ENCODE data around the gene OIP5. TPM values are rescaled to one million over a fixed set of nuclear protein-coding genes. Genes with fewer than 3 reads are reported as not detected.

The OIP5 gene
- total RNA-seq, 1 experiment from 2014 or later, result 5.7 TPM

GRCh38 chr15:41334293-41335120 is 2.1 kb upstream of the OIP5 start:
- peaks cover 19% of the 10 kb centered on the region for H3K4me1 Mint-ChIP-seq (ENCODE audit: insufficient read depth, unreplicated experiment)
- peak overlapping the region; percentile 93 for H3K27ac Mint-ChIP-seq (ENCODE audit: low read depth, unreplicated experiment)
- no peaks in the 10 kb centered on the region for H3K27me3 Mint-ChIP-seq (ENCODE audit: insufficient read depth, unreplicated experiment)
- no peak for DNase-seq (ENCODE audit: unreplicated experiment)
- H3K36me3 Mint-ChIP-seq (ENCODE audit: insufficient read depth, unreplicated experiment), result peaks cover 5% of the 10 kb centered on the region
- peak overlapping the region; percentile 98 for H3K4me3 Mint-ChIP-seq (ENCODE audit: unreplicated experiment)
- intact Hi-C loops (cut with micrococcal nuclease), result loop anchor here (5.0 to 10.0 kb wide), 3 partner anchors 220 to 432 kb away; partner anchors contain the start of genes CHAC1 and INO80
- ChIA-PET CTCF (interaction anchor here (0.6 to 0.7 kb wide), 3 partner anchors 10 to 150 kb away, joined by 3 read pairs; no protein-coding TSS in a partner anchor), POLR2A (interaction anchor here (0.6 to 2.4 kb wide), 4 partner anchors 51 to 483 kb away, joined by 3 to 17 read pairs (median 12); partner anchors contain the start of genes CHP1 and EXD1)
- BruUV-seq (replicated peaks), result no TSS peak
- TF ChIP-seq, protein P1, sequence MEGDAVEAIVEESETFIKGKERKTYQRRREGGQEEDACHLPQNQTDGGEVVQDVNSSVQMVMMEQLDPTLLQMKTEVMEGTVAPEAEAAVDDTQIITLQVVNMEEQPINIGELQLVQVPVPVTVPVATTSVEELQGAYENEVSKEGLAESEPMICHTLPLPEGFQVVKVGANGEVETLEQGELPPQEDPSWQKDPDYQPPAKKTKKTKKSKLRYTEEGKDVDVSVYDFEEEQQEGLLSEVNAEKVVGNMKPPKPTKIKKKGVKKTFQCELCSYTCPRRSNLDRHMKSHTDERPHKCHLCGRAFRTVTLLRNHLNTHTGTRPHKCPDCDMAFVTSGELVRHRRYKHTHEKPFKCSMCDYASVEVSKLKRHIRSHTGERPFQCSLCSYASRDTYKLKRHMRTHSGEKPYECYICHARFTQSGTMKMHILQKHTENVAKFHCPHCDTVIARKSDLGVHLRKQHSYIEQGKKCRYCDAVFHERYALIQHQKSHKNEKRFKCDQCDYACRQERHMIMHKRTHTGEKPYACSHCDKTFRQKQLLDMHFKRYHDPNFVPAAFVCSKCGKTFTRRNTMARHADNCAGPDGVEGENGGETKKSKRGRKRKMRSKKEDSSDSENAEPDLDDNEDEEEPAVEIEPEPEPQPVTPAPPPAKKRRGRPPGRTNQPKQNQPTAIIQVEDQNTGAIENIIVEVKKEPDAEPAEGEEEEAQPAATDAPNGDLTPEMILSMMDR (IDR thresholded peaks at IDR 0.05; ENCODE audit: unreplicated experiment), result no peak
- H3K9me3 Mint-ChIP-seq (ENCODE audit: unreplicated experiment), result no peaks in the 10 kb centered on the region

DNA sequence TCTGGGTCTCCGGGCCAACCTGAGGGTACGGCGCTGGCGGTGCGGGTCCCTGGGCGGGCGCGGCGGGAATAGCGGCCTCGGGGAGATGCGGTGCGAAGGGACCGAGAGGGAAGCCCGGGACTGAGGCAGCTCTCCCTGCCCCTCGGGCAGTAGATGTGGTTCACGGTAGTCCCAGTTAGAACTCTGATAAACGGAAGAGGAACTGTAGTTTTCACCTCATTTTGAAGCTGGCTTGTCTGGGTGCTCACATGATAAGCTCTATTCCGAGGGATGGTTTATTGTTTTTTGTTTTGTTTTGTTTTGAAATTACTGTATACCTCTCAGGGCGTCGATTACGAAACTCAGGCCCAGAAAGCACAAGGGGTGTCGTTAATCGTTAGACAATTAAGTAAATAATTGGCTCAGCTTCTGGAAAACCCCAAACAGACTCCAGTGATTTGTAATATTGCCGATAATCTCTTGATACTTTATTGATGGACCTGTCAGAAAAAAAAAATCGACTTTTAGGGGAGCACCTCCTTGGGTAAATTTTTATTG is 703 bp upstream of the OIP5 start:
- intact Hi-C loops (cut with micrococcal nuclease), result loop anchor here (5.0 to 10.0 kb wide), 3 partner anchors 218 to 431 kb away; partner anchors contain the start of genes CHAC1 and INO80
- no peaks in the 10 kb centered on the region for H3K27me3 Mint-ChIP-seq (ENCODE audit: insufficient read depth, unreplicated experiment)
- BruUV-seq (replicated peaks), result TSS peak; percentile 88
- ChIA-PET CTCF (interaction anchor here (0.6 to 1.3 kb wide), 9 partner anchors 10 to 464 kb away, joined by 3 to 6 read pairs (median 4); no protein-coding TSS in a partner anchor), POLR2A (interaction anchor here (0.6 to 3.8 kb wide), 24 partner anchors 10 to 458 kb away, joined by 3 to 27 read pairs (median 4); partner anchors contain the start of genes CHP1, EXD1 and INO80)
- H3K4me3 Mint-ChIP-seq (ENCODE audit: unreplicated experiment), result peak overlapping the region; percentile 98
- no peak for DNase-seq (ENCODE audit: unreplicated experiment)
- no peaks in the 10 kb centered on the region for H3K9me3 Mint-ChIP-seq (ENCODE audit: unreplicated experiment)
- TF ChIP-seq, protein P1 (IDR thresholded peaks at IDR 0.05; ENCODE audit: unreplicated experiment), result no peak
- peaks cover 14% of the 10 kb centered on the region for H3K36me3 Mint-ChIP-seq (ENCODE audit: insufficient read depth, unreplicated experiment)
- H3K27ac Mint-ChIP-seq (ENCODE audit: low read depth, unreplicated experiment), result peak overlapping the region; percentile 93
- peaks cover 15% of the 10 kb centered on the region for H3K4me1 Mint-ChIP-seq (ENCODE audit: insufficient read depth, unreplicated experiment)

- Mint-ChIP-seq H3K36me3 (ENCODE audit: insufficient read depth, unreplicated experiment) (peaks cover 14% of the 10 kb centered on the region), H3K4me1 (ENCODE audit: insufficient read depth, unreplicated experiment) (peaks cover 4% of the 10 kb centered on the region), H3K9me3 (ENCODE audit: unreplicated experiment) (no peaks in the 10 kb centered on the region), H3K27me3 (ENCODE audit: insufficient read depth, unreplicated experiment) (no peaks in the 10 kb centered on the region), H3K4me3 (ENCODE audit: unreplicated experiment) (peak overlapping the region; percentile 98), H3K27ac (ENCODE audit: low read depth, unreplicated experiment) (peak overlapping the region; percentile 93)
- TF ChIP-seq, protein P1 (IDR thresholded peaks at IDR 0.05; ENCODE audit: unreplicated experiment), result no peak
- CTCF ChIA-PET, result interaction anchor here (1.2 to 1.3 kb wide), 2 partner anchors 38 to 101 kb away, joined by 3 read pairs; partner anchors contain the start of gene CHP1
- peak; percentile 78 for DNase-seq (ENCODE audit: unreplicated experiment)
- POLR2A ChIA-PET, result interaction anchor here (0.5 to 3.8 kb wide), 18 partner anchors 9 to 460 kb away, joined by 3 to 27 read pairs (median 5); partner anchors contain the start of genes CHP1, EXD1 and INO80
- no TSS peak for BruUV-seq (replicated peaks)
- intact Hi-C loops (cut with micrococcal nuclease), result loop anchor here (1.0 to 10.0 kb wide), 5 partner anchors 45 to 430 kb away; partner anchors contain the start of genes CHAC1, CHP1 and INO80
These were observed 578 bp downstream of the OIP5 start for GRCh38 chr15:41331833-41332193.

All from MCF 10A (cell line).